Stimulated activated effector memory CD8-positive, alpha-beta T cell treated with anti-CD3 and anti-CD28 coated beads, Interleukin-12 subunit alpha, Interleukin-12 subunit beta, amount 100 ng/mL, for 72 hours (primary cell): ENCODE results near the gene SESN2.
A peak's percentile ranks its signal among the peaks of the same experiment; 100 is the strongest.
"Not testable (repeated sequence)": the region's sequence is repeated elsewhere in the genome, so short reads cannot be mapped to it uniquely, and the experiment has no call there.

Source experiments
- ATAC-seq: fragments of 150-1000 bp; cut with Tn5 transposase; 2 replicates; pipeline ENCODE4 v1.10.0; 2021
- DNase-seq, 2 donors: peaks; one replicate each; pipeline ENCODE4 v3.0.0; 2021 to 2022; ENCODE audit warnings: low spot score in 2 of 2
- H3K27ac Mint-ChIP-seq: one replicate; pipeline ENCODE4 v1.8.0; 2022; ENCODE audit warnings: mild to moderate bottlenecking, mixed read lengths
- H3K36me3 Mint-ChIP-seq: one replicate; pipeline ENCODE4 v1.8.0; 2022; ENCODE audit warnings: mild to moderate bottlenecking, mixed read lengths
- H3K4me1 Mint-ChIP-seq: one replicate; pipeline ENCODE4 v1.8.0; 2022; ENCODE audit warnings: mixed read lengths
- H3K4me3 Mint-ChIP-seq: one replicate; pipeline ENCODE4 v1.8.0; 2022; ENCODE audit warnings: mild to moderate bottlenecking, mixed read lengths
- H3K9me3 Mint-ChIP-seq: one replicate; pipeline ENCODE4 v1.8.0; 2022; ENCODE audit warnings: mixed read lengths

Gene SESN2

DNA sequence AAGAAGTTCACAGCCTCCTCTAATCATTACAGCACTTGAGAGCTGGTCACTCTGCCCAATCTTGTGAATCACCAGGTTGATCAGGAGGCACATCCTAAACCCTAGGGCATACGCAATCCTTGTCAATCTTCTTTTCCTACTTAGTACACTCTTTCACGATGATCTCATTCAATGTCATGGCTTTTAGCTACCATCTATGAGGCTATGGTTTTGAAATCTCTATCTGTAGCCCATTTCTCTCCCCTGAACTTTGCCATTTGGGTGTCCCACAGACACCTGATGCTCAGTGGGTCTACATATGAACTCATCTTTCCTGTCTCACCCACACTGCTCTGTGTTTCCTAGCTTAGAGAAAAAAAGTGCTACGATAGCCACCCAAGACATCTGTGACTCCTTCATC, 67.7 kb downstream of the SESN2 start:
- no peak for DNase-seq

GRCh38 chr1:28327431-28327830, 68.1 kb downstream of the SESN2 start:
- Mint-ChIP-seq H3K36me3 (peaks cover 36% of the 10 kb centered on the region), H3K27ac (peak overlapping the region; percentile 99), H3K4me1 (peaks cover 24% of the 10 kb centered on the region), H3K4me3 (peak overlapping the region; percentile 94)
- not testable (repeated sequence) for DNase-seq, ATAC-seq, H3K9me3 Mint-ChIP-seq

More for the DNA sequence above, 67.7 kb downstream of the SESN2 start:
- no peak overlapping the region for H3K27ac Mint-ChIP-seq
- peak overlapping the region; percentile 94 for H3K4me3 Mint-ChIP-seq
- peak; percentile 58 for ATAC-seq
- H3K9me3 Mint-ChIP-seq: no peaks in the 10 kb centered on the region
- peaks cover 32% of the 10 kb centered on the region for H3K36me3 Mint-ChIP-seq
- H3K4me1 Mint-ChIP-seq: peaks cover 21% of the 10 kb centered on the region

DNA sequence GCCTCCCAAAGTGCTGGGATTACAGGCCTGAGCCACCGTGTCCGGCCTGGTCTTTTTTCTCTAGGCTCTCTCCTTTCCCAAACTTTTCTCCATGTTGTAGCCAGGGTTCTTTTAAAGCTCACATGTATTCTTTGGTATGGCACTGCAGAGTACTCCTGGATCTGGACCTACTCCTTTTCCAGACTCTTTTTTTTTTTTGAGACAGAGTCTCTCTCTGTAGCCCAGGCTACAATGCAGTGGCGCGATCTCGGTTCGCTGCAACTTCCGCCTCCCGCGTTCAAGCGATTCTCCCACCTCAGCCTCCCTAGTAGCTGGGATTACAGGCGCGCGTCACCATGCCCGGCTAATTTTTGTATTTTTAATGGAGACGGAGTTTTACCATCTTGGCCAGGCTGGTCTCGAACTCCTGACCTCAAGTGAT, 68.9 kb downstream of the SESN2 start:
- peak overlapping the region; percentile 99 for H3K27ac Mint-ChIP-seq
- peak overlapping the region; percentile 94 for H3K4me3 Mint-ChIP-seq
- ATAC-seq: no peak
- peaks cover 44% of the 10 kb centered on the region for H3K36me3 Mint-ChIP-seq
- no peaks in the 10 kb centered on the region for H3K9me3 Mint-ChIP-seq
- peaks cover 30% of the 10 kb centered on the region for H3K4me1 Mint-ChIP-seq
- no peak for DNase-seq

DNA sequence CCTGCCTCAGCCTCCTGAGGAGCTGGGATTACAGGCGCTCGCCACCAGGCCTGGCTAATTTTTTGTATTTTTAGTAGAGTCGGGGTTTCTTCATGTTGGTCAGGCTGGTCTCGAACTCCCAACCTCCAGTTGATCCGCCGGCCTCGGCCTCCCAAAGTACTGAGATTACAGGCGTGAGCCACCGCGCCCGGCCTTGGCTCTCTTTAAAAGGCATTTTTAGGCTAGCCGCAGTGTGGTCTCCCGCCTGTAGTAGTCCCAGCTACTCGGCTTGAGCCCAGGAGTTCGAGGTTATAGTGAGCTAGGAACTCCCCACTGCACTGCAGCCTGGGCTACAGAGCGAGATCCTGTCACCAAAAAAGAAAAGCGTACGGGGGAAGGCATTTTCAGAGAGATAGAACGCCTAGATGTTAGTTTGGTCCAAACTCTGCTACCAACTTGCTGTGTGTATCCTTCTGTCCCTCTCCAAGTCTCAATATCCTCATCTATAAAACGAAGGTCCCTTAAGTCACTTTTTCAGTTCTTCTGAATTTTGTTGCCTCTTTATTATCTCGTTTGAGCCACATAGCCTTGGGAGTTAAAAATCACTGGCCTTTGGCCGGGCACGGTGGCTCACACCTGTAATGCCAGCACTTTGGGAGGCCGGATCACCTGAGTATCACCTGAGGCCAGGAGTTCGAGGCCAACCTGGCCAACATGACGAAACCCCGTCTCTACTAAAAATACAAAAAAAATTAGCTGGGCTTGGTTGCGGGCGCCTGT, 70.3 kb downstream of the SESN2 start:
- DNase-seq (peak; percentile 29 to 78), ATAC-seq (peak; percentile 25)
- Mint-ChIP-seq H3K9me3 (no peaks in the 10 kb centered on the region), H3K4me3 (peak overlapping the region; percentile 94), H3K27ac (peak overlapping the region; percentile 99), H3K4me1 (peaks cover 30% of the 10 kb centered on the region), H3K36me3 (peaks cover 58% of the 10 kb centered on the region)
